H1 (cell line): Measurements from ENCODE around the gene TLCD5. TPM values are rescaled to one million over a fixed set of nuclear protein-coding genes. Genes with fewer than 3 reads are reported as not detected.

Experiments
- CTCF ChIA-PET: fragments of 300-600 bp; sonication (Branson Sonifier 250); formaldehyde crosslinking; loops from one replicate; lab custom pipeline; 2021; ENCODE audit not compliant: partially characterized antibody; lab: Charles Lee
- POLR2A ChIA-PET: fragments of 300-600 bp; sonication (Branson Sonifier 250); formaldehyde crosslinking; loops from one replicate; lab custom pipeline; 2021; ENCODE audit warnings: inconsistent platforms; ENCODE audit not compliant: partially characterized antibody; lab: Charles Lee
- DNase-seq, 2 experiments: peaks; one replicate each; pipeline versions ENCODE4 v3.0.0 to v3.0.0-alpha.2; 2010 to 2022; ENCODE audit warnings: low spot score in 2 of 2, low read depth in 1 of 2, mixed read lengths in 1 of 2
- FAIRE-seq: peaks from 2 replicates; lab custom pipeline; 2011; peaks lifted over from hg19 to GRCh38; lab: Jason Lieb, UNC
- H2AFZ ChIP-seq: 2 replicates; pipeline ENCODE4 v1.8.1; 2012; ENCODE audit warnings: low read length, inconsistent platforms
- H2AK5ac ChIP-seq: 2 replicates; pipeline ENCODE4 v1.6.1; 2013; ENCODE audit warnings: low read depth, low read length
- H2BK120ac ChIP-seq: replicated peaks from 2 replicates; pipeline ENCODE3; 2013; ENCODE audit warnings: low read depth, low read length, inconsistent platforms
- H2BK12ac ChIP-seq: 2 replicates; pipeline ENCODE4 v1.6.1; 2013; ENCODE audit warnings: low read depth, low read length
- H2BK15ac ChIP-seq: 2 replicates; pipeline ENCODE4 v1.6.1; 2013; ENCODE audit warnings: low read length
- H2BK20ac ChIP-seq: 2 replicates; pipeline ENCODE4 v1.6.1; 2013; ENCODE audit warnings: low read length
- H2BK5ac ChIP-seq: 2 replicates; pipeline ENCODE4 v1.6.1; 2013; ENCODE audit warnings: low read depth, low read length
- H3K14ac ChIP-seq: 2 replicates; pipeline ENCODE4 v1.6.1; 2013; ENCODE audit warnings: inconsistent platforms; ENCODE audit not compliant: insufficient read length
- H3K18ac ChIP-seq: 2 replicates; pipeline ENCODE4 v1.6.1; 2013; ENCODE audit warnings: low read length; ENCODE audit errors: extremely low read depth
- H3K23ac ChIP-seq: 2 replicates; pipeline ENCODE4 v1.6.1; 2013; ENCODE audit warnings: inconsistent platforms; ENCODE audit not compliant: insufficient read length
- H3K23me2 ChIP-seq: 2 replicates; pipeline ENCODE4 v1.6.1; 2013; ENCODE audit warnings: low read depth, low read length
- H3K27ac ChIP-seq: 2 replicates; pipeline ENCODE4 v1.6.1; 2011; ENCODE audit warnings: low read depth, low read length, inconsistent platforms
- H3K27me3 ChIP-seq, 4 experiments: replicated peaks in 1 of 4; 1 replicate in 1 of 4; 2 replicates in 3 of 4; pipeline versions ENCODE4 v1.6.1 to v1.8.1; 2011 to 2013; ENCODE audit warnings: low read length in 3 of 4, mild to moderate bottlenecking in 3 of 4, inconsistent platforms in 2 of 4, mixed read lengths in 2 of 4, moderate library complexity in 1 of 4; ENCODE audit not compliant: control insufficient read depth in 3 of 4, insufficient read depth in 3 of 4; ENCODE audit errors: extremely low read depth in 1 of 4
- H3K36me3 ChIP-seq, 4 experiments: 2 replicates each; pipeline versions ENCODE4 v1.6.1 to v1.8.1; 2011 to 2013; ENCODE audit warnings: mild to moderate bottlenecking in 4 of 4, low read length in 3 of 4, moderate library complexity in 2 of 4, control low read depth in 1 of 4, inconsistent platforms in 1 of 4; ENCODE audit not compliant: insufficient read depth in 4 of 4, control insufficient read depth in 2 of 4
- H3K4ac ChIP-seq: replicated peaks from 2 replicates; pipeline ENCODE3; 2013; ENCODE audit warnings: low read length, low read depth, mixed read lengths, inconsistent platforms; ENCODE audit not compliant: insufficient read length
- H3K4me1 ChIP-seq, 4 experiments: replicated peaks in 1 of 4; 1 replicate in 1 of 4; 2 replicates in 3 of 4; pipeline versions ENCODE4 v1.6.1 to v1.8.1; 2011 to 2013; ENCODE audit warnings: low read length in 3 of 4, inconsistent platforms in 2 of 4, mixed read lengths in 1 of 4; ENCODE audit not compliant: insufficient read depth in 4 of 4, control insufficient read depth in 3 of 4
- H3K4me2 ChIP-seq, 2 experiments: 2 replicates each; pipeline versions ENCODE4 v1.6.1 to v1.8.1; 2011 to 2013; ENCODE audit warnings: low read depth in 2 of 2, low read length in 2 of 2, control low read depth in 1 of 2, inconsistent platforms in 1 of 2, mild to moderate bottlenecking in 1 of 2; ENCODE audit not compliant: insufficient read depth in 1 of 2
- H3K4me3 ChIP-seq, 4 experiments: fragments of 200-600, 300-600 bp in 1 of 4; sonication (generic), shearing (Covaris generic), sonication (Bioruptor Twin) in 1 of 4; 2 replicates each; pipeline versions ENCODE4 v1.5.1 to v1.8.1; 2011 to 2016; ENCODE audit warnings: low read length in 4 of 4, low read depth in 3 of 4, control low read depth in 2 of 4, inconsistent platforms in 2 of 4, mild to moderate bottlenecking in 2 of 4, mixed read lengths in 1 of 4, moderate library complexity in 1 of 4; ENCODE audit not compliant: insufficient read depth in 2 of 4; ENCODE audit errors: extremely low read depth in 1 of 4
- H3K56ac ChIP-seq: replicated peaks from 2 replicates; pipeline ENCODE3; 2013; ENCODE audit warnings: low read depth, mild to moderate bottlenecking, mixed read lengths, low read length, inconsistent platforms; ENCODE audit not compliant: insufficient read length
- H3K79me1 ChIP-seq: 2 replicates; pipeline ENCODE4 v1.6.1; 2013; ENCODE audit warnings: low read depth, low read length, control low read depth
- H3K79me2 ChIP-seq, 2 experiments: 2 replicates each; pipeline versions ENCODE4 v1.6.1 to v1.8.1; 2012 to 2013; ENCODE audit warnings: low read length in 2 of 2, mild to moderate bottlenecking in 2 of 2, inconsistent platforms in 1 of 2; ENCODE audit not compliant: insufficient read depth in 2 of 2, control insufficient read depth in 1 of 2
- H3K9ac ChIP-seq, 4 experiments: replicated peaks in 1 of 4; 1 replicate in 1 of 4; 2 replicates in 3 of 4; pipeline versions ENCODE4 v1.6.1 to v1.8.1; 2011 to 2013; ENCODE audit warnings: low read depth in 3 of 4, low read length in 3 of 4, control low read depth in 2 of 4, mild to moderate bottlenecking in 2 of 4, moderate library complexity in 2 of 4, inconsistent platforms in 1 of 4; ENCODE audit errors: extremely low read depth in 1 of 4
- H3K9me3 ChIP-seq, 2 experiments: 2 replicates each; pipeline versions ENCODE4 v1.6.1 to v1.8.1; 2012 to 2013; ENCODE audit warnings: mild to moderate bottlenecking in 2 of 2, moderate library complexity in 2 of 2, control low read depth in 1 of 2, inconsistent platforms in 1 of 2, low read depth in 1 of 2, low read length in 1 of 2, mixed read lengths in 1 of 2; ENCODE audit not compliant: insufficient read depth in 2 of 2
- H4K20me1 ChIP-seq, 2 experiments: replicated peaks in 1 of 2; 2 replicates each; pipeline versions ENCODE3 to v1.8.1; 2011 to 2013; ENCODE audit warnings: inconsistent platforms in 2 of 2, low read length in 2 of 2, mild to moderate bottlenecking in 1 of 2; ENCODE audit not compliant: insufficient read depth in 2 of 2, control insufficient read depth in 1 of 2
- H4K5ac ChIP-seq: 2 replicates; pipeline ENCODE4 v1.6.1; 2013; ENCODE audit warnings: low read length, low read depth, mixed read lengths, inconsistent platforms; ENCODE audit not compliant: insufficient read length
- H4K8ac ChIP-seq: 2 replicates; pipeline ENCODE4 v1.8.0; 2013; ENCODE audit warnings: mild to moderate bottlenecking, moderate library complexity, low read length, inconsistent platforms; ENCODE audit not compliant: insufficient read depth; ENCODE audit errors: extremely low read depth
- H4K91ac ChIP-seq: replicated peaks from 2 replicates; pipeline ENCODE3; 2013; ENCODE audit warnings: low read length, mixed read lengths, inconsistent platforms; ENCODE audit not compliant: insufficient read length
- BCL11A ChIP-seq, 2 experiments: IDR thresholded peaks; one replicate each; pipeline ENCODE4 v1.6.1; 2011; ENCODE audit warnings: low read depth in 2 of 2, low read length in 2 of 2, mild to moderate bottlenecking in 2 of 2
- CBX5 ChIP-seq: fragments of 300-800, 300-1000 bp; sonication (generic); IDR thresholded peaks from 2 replicates; pipeline ENCODE4 v1.7.1; 2016; ENCODE audit warnings: antibody characterized with exemption, low read length, low read depth
- HDAC2 ChIP-seq, 2 experiments: fragments of 300-600 bp in 1 of 2; sonication (generic) in 1 of 2; IDR thresholded peaks; 2 replicates each; pipeline ENCODE4 v1.6.1; 2011 to 2012; ENCODE audit warnings: low read depth in 2 of 2, low read length in 2 of 2, mild to moderate bottlenecking in 2 of 2, moderate library complexity in 2 of 2, borderline replicate concordance in 1 of 2, inconsistent platforms in 1 of 2
- HDAC6 ChIP-seq: IDR thresholded peaks from one replicate; pipeline ENCODE4 v1.7.1; 2012; ENCODE audit warnings: low read depth, mild to moderate bottlenecking, inconsistent platforms, low read length, moderate library complexity
- KDM1A ChIP-seq: fragments of 200-600, 300-600 bp; sonication (generic); IDR thresholded peaks from 2 replicates; pipeline ENCODE4 v1.7.1; 2016; ENCODE audit warnings: mild to moderate bottlenecking, low read length, borderline replicate concordance
- RFX5 ChIP-seq: IDR thresholded peaks from 2 replicates; pipeline ENCODE4 v1.6.1; 2011; ENCODE audit warnings: low read depth, low read length, improper control_type of control experiment, borderline replicate concordance
- RXRA ChIP-seq: IDR thresholded peaks from 2 replicates; pipeline ENCODE4 v1.6.1; 2011; ENCODE audit warnings: low read depth, mild to moderate bottlenecking, low read length, moderate library complexity; ENCODE audit not compliant: insufficient read depth
- SIN3A ChIP-seq, 2 experiments: IDR thresholded peaks in 1 of 2; conservative IDR thresholded peaks in 1 of 2; 2 replicates each; pipeline ENCODE4 v1.6.1; 2011 to 2012; ENCODE audit warnings: low read length in 2 of 2, improper control_type of control experiment in 1 of 2, low read depth in 1 of 2, mild to moderate bottlenecking in 1 of 2
- SRF ChIP-seq: IDR thresholded peaks from 2 replicates; pipeline ENCODE4 v1.6.1; 2011; ENCODE audit warnings: mild to moderate bottlenecking, low read depth, low read length, moderate library complexity
- TCF12 ChIP-seq: IDR thresholded peaks from 2 replicates; pipeline ENCODE4 v1.6.1; 2011; ENCODE audit warnings: low read depth, mild to moderate bottlenecking, low read length
- WGBS, 2 experiments: shearing (Covaris generic) in 1 of 2; methylation state at CpG; one replicate each; pipeline versions ENCODE4 v1.1.6 to v1.1.7; 2013 to 2015; ENCODE audit warnings: low lambda C conversion rate in 2 of 2, mixed read lengths in 2 of 2, inconsistent platforms in 1 of 2, low coverage in 1 of 2, missing lambda C conversion rate in 1 of 2; ENCODE audit not compliant: insufficient replicate concordance in 2 of 2, insufficient coverage in 1 of 2, insufficient read length in 1 of 2; ENCODE audit errors: extremely low coverage in 1 of 2, missing lambda C conversion rate in 1 of 2; 5-methylcytosine and 5-hydroxymethylcytosine counted together
- polyA plus RNA-seq, 7 experiments: library from polyadenylated mRNA; depleted of rRNA in 3 of 7; stranded (reverse) in 5 of 7; unstranded in 2 of 7; fragments of >200 nt in 5 of 7; fragments of 200-250 nt in 2 of 7; gene quantifications; 1 replicate in 5 of 7; 2 replicates in 1 of 7; 4 replicates in 1 of 7; pipeline versions ENCODE4 v1.2.1 to v1.2.3, GENCODE V29; 2011 to 2013; ENCODE audit warnings: missing spikeins in 2 of 7, mixed read lengths in 2 of 7
- total RNA-seq: library from RNA; stranded (reverse); fragmentation: NEBNext Ultra II Directional; extraction: Animal tissue kit (Norgen Biotek cat#: 25700); gene quantifications from 2 replicates; pipeline ENCODE4 v1.2.1, GENCODE V29; 2021
- TF ChIP-seq, protein P1 (sequence below): IDR thresholded peaks from 2 replicates; pipeline ENCODE4 v1.6.1; 2012; ENCODE audit warnings: inconsistent platforms

The TLCD5 gene
- total and polyA plus RNA-seq, 2 of the 8 experiments (the other 6 are each of a cell fraction or from before 2014, with no cell fraction given), result 9.5 to 10.1 TPM

DNA sequence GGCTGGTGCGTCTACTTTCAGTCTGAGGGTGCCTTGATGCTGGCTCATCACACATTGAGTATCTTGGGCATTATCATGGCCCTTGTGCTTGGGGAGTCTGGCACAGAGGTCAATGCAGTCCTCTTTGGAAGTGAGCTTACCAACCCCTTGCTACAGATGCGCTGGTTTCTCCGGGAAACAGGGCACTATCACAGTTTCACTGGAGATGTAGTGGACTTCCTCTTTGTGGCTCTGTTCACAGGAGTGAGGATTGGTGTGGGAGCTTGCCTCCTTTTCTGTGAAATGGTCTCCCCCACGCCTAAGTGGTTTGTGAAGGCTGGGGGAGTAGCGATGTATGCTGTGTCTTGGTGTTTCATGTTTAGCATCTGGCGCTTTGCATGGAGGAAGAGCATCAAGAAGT is 4.9 kb downstream of the TLCD5 start:
- no peak overlapping the region for H3K4ac ChIP-seq
- ChIA-PET CTCF (no interaction called here), POLR2A (no interaction called here)
- H2BK15ac ChIP-seq, result no peak overlapping the region
- no peak overlapping the region for H2BK120ac ChIP-seq
- no peaks in the 10 kb centered on the region for H4K20me1 ChIP-seq
- no peak overlapping the region for H3K18ac ChIP-seq
- H3K9me3 ChIP-seq, result no peaks in the 10 kb centered on the region
- no peak overlapping the region for H2BK20ac ChIP-seq
- no peaks in the 10 kb centered on the region; a peak in 1 of 4 replicates for H3K79me2 ChIP-seq
- H3K4me3 ChIP-seq, result no peak overlapping the region
- no peak overlapping the region for H3K27ac ChIP-seq
- H2AFZ ChIP-seq, result no peak overlapping the region
- H4K5ac ChIP-seq, result no peak overlapping the region
- peaks cover 0 to 2% (median 0%) of the 10 kb centered on the region in 4 experiments; a peak in 2 of 7 replicates for H3K4me1 ChIP-seq
- H4K8ac ChIP-seq, result no peak overlapping the region
- no peak overlapping the region for H2BK5ac ChIP-seq
- H2AK5ac ChIP-seq, result no peak overlapping the region
- TF ChIP-seq HDAC2 (IDR thresholded peaks at IDR 0.05; ENCODE audit: borderline replicate concordance in 1 of 2, low read depth in 2 of 2, low read length in 2 of 2) (no peak), SRF (no peak), HDAC6 (no peak), RFX5 (no peak), SIN3A (conservative IDR thresholded peaks at IDR 0.05 in 1 of 2, IDR thresholded peaks at IDR 0.05 in 1 of 2; ENCODE audit: low read depth in 1 of 2, low read length in 2 of 2) (no peak), CBX5 (no peak), BCL11A (IDR thresholded peaks at IDR 0.05; ENCODE audit: low read depth in 2 of 2, low read length in 2 of 2) (no peak), TCF12 (no peak), RXRA (no peak), KDM1A (no peak)
- TF ChIP-seq, protein P1, sequence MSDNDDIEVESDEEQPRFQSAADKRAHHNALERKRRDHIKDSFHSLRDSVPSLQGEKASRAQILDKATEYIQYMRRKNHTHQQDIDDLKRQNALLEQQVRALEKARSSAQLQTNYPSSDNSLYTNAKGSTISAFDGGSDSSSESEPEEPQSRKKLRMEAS, result no peak
- no peak overlapping the region for H3K23ac ChIP-seq
- peaks cover 4% of the 10 kb centered on the region for H3K23me2 ChIP-seq
- H4K91ac ChIP-seq, result no peak overlapping the region
- no peak overlapping the region; a peak in 1 of 7 replicates for H3K9ac ChIP-seq
- DNase-seq (no peak), FAIRE-seq (no peak)
- H3K56ac ChIP-seq, result no peak overlapping the region
- peaks cover 0 to 10% (median 3%) of the 10 kb centered on the region in 4 experiments; a peak in 4 of 8 replicates for H3K36me3 ChIP-seq
- peaks cover 2% of the 10 kb centered on the region; the same call in 1 of the 2 replicates for H3K79me1 ChIP-seq
- H3K27me3 ChIP-seq, result no peaks in the 10 kb centered on the region
- H2BK12ac ChIP-seq, result no peak overlapping the region
- no peak overlapping the region for H3K14ac ChIP-seq
- H3K4me2 ChIP-seq, result no peak overlapping the region
- WGBS, 2 experiments, result 90% methylated on average over 6 of the region's 6 CpGs; no CpG with 5 or more reads in 1 of the 2 experiments
